ENCODE data around the gene BAIAP2.
A peak's percentile ranks its signal among the peaks of the same experiment; 100 is the strongest.

The BAIAP2 gene

DNA sequence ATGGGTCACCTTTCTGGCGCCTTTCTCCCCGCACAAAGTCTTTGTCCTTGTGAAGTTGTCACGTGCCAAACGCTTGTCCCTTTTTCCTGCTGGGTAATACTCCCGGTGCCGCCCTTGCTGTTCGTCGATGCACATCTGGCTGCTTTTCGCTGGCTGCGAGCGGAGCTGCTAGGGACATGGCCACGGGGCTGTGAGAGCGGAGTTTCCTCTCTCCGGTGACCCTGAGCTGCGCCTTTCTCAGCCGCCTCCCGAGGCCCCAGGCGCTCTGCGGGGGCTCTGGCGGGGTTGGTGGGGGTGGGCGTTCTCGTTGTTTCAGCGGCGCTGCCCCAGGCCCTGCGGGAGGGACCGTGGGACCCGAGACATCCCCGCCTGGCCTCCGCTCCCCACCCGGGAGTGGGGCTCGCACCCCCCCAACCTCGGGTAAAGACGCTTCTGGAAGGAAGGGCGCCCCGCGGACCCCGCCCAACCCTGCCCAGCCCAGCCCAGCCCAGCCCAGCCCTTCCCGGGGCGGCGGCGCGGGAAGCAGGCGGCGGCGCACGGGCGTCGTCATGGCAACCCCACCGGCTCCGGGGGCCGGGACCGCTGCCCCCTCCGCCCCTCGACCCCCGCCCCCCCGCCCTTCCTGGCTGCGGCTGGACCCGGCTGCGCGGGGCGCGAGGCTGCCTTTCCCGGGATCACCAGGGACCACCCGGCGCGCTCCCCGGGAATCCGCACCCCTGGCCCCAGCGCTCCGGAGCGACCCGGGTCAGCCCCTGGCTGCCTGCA, 31.1 kb upstream of the BAIAP2 start:
- TF ChIP-seq, protein P1, sequence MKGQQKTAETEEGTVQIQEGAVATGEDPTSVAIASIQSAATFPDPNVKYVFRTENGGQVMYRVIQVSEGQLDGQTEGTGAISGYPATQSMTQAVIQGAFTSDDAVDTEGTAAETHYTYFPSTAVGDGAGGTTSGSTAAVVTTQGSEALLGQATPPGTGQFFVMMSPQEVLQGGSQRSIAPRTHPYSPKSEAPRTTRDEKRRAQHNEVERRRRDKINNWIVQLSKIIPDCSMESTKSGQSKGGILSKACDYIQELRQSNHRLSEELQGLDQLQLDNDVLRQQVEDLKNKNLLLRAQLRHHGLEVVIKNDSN (IDR thresholded peaks at IDR 0.05), result peak; percentile 75
- TF ChIP-seq, protein P2, sequence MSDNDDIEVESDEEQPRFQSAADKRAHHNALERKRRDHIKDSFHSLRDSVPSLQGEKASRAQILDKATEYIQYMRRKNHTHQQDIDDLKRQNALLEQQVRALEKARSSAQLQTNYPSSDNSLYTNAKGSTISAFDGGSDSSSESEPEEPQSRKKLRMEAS (IDR thresholded peaks at IDR 0.05), result peak; percentile 35
- TF ChIP-seq CEBPB (IDR thresholded peaks at IDR 0.05), result no peak

DNA sequence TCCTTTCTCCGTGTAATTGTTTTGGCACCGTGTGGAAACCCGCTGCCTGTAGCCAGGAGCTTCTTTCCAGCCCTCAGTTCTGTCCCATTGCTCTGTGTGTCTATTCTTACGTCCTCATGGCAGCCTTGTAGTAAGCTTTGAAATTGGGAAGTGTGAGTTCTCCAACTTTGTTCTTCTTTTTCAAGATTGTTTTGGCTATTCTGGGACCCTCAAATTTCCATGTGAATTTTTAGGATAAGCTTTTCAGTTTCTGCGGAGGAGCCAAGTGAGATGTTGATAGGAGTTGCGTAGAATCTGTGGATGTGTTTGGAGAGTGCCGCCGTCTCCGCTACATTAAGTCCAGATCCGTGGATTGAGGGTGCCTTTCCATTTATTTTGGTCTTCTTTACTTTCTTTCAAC, 28.1 kb upstream of the BAIAP2 start:
- no peak for TF ChIP-seq NFIC (IDR thresholded peaks at IDR 0.05)
- TF ChIP-seq, protein P3, sequence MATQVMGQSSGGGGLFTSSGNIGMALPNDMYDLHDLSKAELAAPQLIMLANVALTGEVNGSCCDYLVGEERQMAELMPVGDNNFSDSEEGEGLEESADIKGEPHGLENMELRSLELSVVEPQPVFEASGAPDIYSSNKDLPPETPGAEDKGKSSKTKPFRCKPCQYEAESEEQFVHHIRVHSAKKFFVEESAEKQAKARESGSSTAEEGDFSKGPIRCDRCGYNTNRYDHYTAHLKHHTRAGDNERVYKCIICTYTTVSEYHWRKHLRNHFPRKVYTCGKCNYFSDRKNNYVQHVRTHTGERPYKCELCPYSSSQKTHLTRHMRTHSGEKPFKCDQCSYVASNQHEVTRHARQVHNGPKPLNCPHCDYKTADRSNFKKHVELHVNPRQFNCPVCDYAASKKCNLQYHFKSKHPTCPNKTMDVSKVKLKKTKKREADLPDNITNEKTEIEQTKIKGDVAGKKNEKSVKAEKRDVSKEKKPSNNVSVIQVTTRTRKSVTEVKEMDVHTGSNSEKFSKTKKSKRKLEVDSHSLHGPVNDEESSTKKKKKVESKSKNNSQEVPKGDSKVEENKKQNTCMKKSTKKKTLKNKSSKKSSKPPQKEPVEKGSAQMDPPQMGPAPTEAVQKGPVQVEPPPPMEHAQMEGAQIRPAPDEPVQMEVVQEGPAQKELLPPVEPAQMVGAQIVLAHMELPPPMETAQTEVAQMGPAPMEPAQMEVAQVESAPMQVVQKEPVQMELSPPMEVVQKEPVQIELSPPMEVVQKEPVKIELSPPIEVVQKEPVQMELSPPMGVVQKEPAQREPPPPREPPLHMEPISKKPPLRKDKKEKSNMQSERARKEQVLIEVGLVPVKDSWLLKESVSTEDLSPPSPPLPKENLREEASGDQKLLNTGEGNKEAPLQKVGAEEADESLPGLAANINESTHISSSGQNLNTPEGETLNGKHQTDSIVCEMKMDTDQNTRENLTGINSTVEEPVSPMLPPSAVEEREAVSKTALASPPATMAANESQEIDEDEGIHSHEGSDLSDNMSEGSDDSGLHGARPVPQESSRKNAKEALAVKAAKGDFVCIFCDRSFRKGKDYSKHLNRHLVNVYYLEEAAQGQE (IDR thresholded peaks at IDR 0.05; ENCODE audit: low read depth), result no peak
- TF ChIP-seq CEBPB (IDR thresholded peaks at IDR 0.05), result no peak
- TF ChIP-seq CREB1 (IDR thresholded peaks at IDR 0.05; ENCODE audit: low read depth), result no peak
- no peak for TF ChIP-seq EGR1 (IDR thresholded peaks at IDR 0.05)
- TF ChIP-seq YY1 (IDR thresholded peaks at IDR 0.05; ENCODE audit: low read depth), result no peak
- TF ChIP-seq, protein P2 (IDR thresholded peaks at IDR 0.05), result no peak
- TF ChIP-seq TEAD4 (IDR thresholded peaks at IDR 0.05), result no peak
- TF ChIP-seq TCF12 (IDR thresholded peaks at IDR 0.05; ENCODE audit: low read depth), result no peak
- no peak for TF ChIP-seq FOXM1 (IDR thresholded peaks at IDR 0.05; ENCODE audit: borderline replicate concordance, low read depth)
- no peak for TF ChIP-seq ZBTB7A (IDR thresholded peaks at IDR 0.05; ENCODE audit: low read depth)
- no peak for TF ChIP-seq RAD21 (IDR thresholded peaks at IDR 0.05; ENCODE audit: low read depth)
- no peak for TF ChIP-seq EP300 (IDR thresholded peaks at IDR 0.05; ENCODE audit: borderline replicate concordance)
- TF ChIP-seq TAF1 (IDR thresholded peaks at IDR 0.05; ENCODE audit: low read depth), result no peak
- TF ChIP-seq, protein P1 (IDR thresholded peaks at IDR 0.05), result no peak

DNA sequence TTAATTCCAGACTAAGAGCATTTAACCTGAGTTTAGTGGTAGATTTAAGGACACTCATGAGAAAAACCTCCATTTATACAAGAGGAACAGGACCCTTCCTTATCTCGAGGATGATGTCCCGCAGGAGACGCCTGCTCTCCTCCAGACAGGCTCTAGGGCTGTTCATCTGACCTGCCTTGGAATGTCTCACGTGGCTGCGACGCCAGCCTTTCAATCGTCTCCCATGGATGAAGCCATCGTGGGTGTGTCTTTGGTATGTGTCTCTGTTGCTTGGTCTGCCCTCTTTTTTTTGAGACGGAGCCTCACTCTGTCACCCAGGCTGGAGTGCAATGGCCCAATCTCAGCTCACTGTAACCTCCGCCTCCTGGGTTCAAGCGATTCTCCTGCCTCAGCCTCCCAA, 26.8 kb upstream of the BAIAP2 start:
- no peak for TF ChIP-seq CEBPB (IDR thresholded peaks at IDR 0.05)
- no peak for TF ChIP-seq TEAD4 (IDR thresholded peaks at IDR 0.05)
- no peak for TF ChIP-seq EP300 (IDR thresholded peaks at IDR 0.05; ENCODE audit: borderline replicate concordance)
- no peak for TF ChIP-seq CREB1 (IDR thresholded peaks at IDR 0.05; ENCODE audit: low read depth)
- TF ChIP-seq YY1 (IDR thresholded peaks at IDR 0.05; ENCODE audit: low read depth), result no peak
- no peak for TF ChIP-seq EGR1 (IDR thresholded peaks at IDR 0.05)
- TF ChIP-seq, protein P1 (IDR thresholded peaks at IDR 0.05), result no peak

DNA sequence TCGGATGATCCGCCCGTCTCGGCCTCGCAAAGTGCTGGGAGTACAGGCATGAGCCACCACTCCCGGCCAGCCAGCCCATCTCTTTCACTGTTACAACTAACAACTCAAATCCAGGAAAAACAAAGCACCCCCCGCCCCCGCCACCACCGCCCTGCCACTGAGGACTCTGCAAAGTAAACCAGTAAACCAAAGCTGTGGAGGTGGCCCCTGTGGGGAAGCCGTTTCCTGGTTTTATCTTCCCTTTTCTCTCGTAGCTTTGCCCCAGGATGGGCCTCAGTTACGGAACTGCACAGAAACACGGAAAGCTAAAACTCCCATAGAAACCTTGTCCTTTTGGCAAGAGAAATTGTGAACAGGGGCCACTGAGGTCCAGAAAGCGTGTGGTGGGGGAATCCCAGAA, 25.8 kb upstream of the BAIAP2 start:
- TF ChIP-seq RAD21 (IDR thresholded peaks at IDR 0.05; ENCODE audit: low read depth) (no peak), EP300 (IDR thresholded peaks at IDR 0.05; ENCODE audit: borderline replicate concordance) (no peak), NFIC (IDR thresholded peaks at IDR 0.05) (no peak), EGR1 (IDR thresholded peaks at IDR 0.05) (no peak), CREB1 (IDR thresholded peaks at IDR 0.05; ENCODE audit: low read depth) (no peak), TCF12 (IDR thresholded peaks at IDR 0.05; ENCODE audit: low read depth) (no peak), FOXM1 (IDR thresholded peaks at IDR 0.05; ENCODE audit: borderline replicate concordance, low read depth) (no peak), TAF1 (IDR thresholded peaks at IDR 0.05; ENCODE audit: low read depth) (no peak)
- TF ChIP-seq, protein P1 (IDR thresholded peaks at IDR 0.05), result no peak

DNA sequence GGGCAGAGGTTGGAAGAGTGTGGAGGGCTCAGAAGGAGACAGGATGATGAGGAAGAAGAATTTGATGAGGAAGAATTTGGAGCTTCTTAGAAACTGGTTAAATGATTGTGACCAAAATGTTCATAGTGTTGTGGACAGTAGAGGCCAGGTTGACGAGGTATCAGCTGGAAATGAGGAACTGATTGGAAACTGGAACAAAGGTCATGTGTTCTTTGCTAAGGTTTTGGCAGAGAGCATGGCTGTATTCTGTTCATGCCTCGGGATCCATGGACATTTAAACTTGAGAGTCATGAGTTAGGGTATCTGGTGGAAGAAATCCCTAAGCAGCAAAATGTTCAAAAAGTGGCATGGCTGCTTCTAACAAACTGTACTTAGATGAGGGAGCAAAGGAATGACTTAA, 24.0 kb upstream of the BAIAP2 start:
- TF ChIP-seq FOXM1 (IDR thresholded peaks at IDR 0.05; ENCODE audit: borderline replicate concordance, low read depth), result no peak
- TF ChIP-seq, protein P3 (IDR thresholded peaks at IDR 0.05; ENCODE audit: low read depth), result no peak
- TF ChIP-seq EGR1 (IDR thresholded peaks at IDR 0.05), result no peak
- no peak for TF ChIP-seq TAF1 (IDR thresholded peaks at IDR 0.05; ENCODE audit: low read depth)

Measured in Ishikawa (cell line).